ENCODE measurements around the gene DHRS13.
A peak's percentile ranks its signal among the peaks of the same experiment; 100 is the strongest.
"Not testable (repeated sequence)": the region's sequence is repeated elsewhere in the genome, so short reads cannot be mapped to it uniquely, and the experiment has no call there.

The DHRS13 gene

GRCh38 chr17:28911411-28912045 is 8.6 kb upstream of the DHRS13 start:
- no peak overlapping the region for H3K4me3 ChIP-seq (ENCODE audit: low read length)
- no peak overlapping the region for H3K4me2 ChIP-seq (ENCODE audit: low read length)
- H3K27me3 ChIP-seq (ENCODE audit: control insufficient read depth, insufficient read depth, low read length), result no peaks in the 10 kb centered on the region
- H3K9ac ChIP-seq (ENCODE audit: low read depth, low read length), result no peak overlapping the region
- H3K9me3 ChIP-seq (replicated peaks; ENCODE audit: low read length), result no peaks in the 10 kb centered on the region
- H3K4me1 ChIP-seq (ENCODE audit: control insufficient read depth, insufficient read depth, low read length), result peaks cover 9% of the 10 kb centered on the region
- H3K36me3 ChIP-seq (ENCODE audit: insufficient read depth, low read length), result peaks cover 91% of the 10 kb centered on the region

GRCh38 chr17:28910534-28910933 is 7.7 kb upstream of the DHRS13 start:
- Histone ChIP-seq H3K4me1 (ENCODE audit: control insufficient read depth, insufficient read depth, low read length) (peaks cover 9% of the 10 kb centered on the region), H3K27me3 (ENCODE audit: control insufficient read depth, insufficient read depth, low read length) (no peaks in the 10 kb centered on the region), H3K4me3 (ENCODE audit: low read length) (no peak overlapping the region), H3K9me3 (replicated peaks; ENCODE audit: low read length) (no peaks in the 10 kb centered on the region), H3K4me2 (ENCODE audit: low read length) (no peak overlapping the region), H3K9ac (ENCODE audit: low read depth, low read length) (no peak overlapping the region), H3K36me3 (ENCODE audit: insufficient read depth, low read length) (peaks cover 92% of the 10 kb centered on the region)

GRCh38 chr17:28908640-28909167 is 5.8 kb upstream of the DHRS13 start:
- H3K4me2 ChIP-seq (ENCODE audit: low read length), result no peak overlapping the region
- H3K27me3 ChIP-seq (ENCODE audit: control insufficient read depth, insufficient read depth, low read length), result no peaks in the 10 kb centered on the region
- no peak overlapping the region for H3K9ac ChIP-seq (ENCODE audit: low read depth, low read length)
- peaks cover 81% of the 10 kb centered on the region for H3K36me3 ChIP-seq (ENCODE audit: insufficient read depth, low read length)
- no peak overlapping the region for H3K4me3 ChIP-seq (ENCODE audit: low read length)
- no peaks in the 10 kb centered on the region for H3K9me3 ChIP-seq (replicated peaks; ENCODE audit: low read length)
- H3K4me1 ChIP-seq (ENCODE audit: control insufficient read depth, insufficient read depth, low read length), result peaks cover 9% of the 10 kb centered on the region

- no peaks in the 10 kb centered on the region for H3K27me3 ChIP-seq (ENCODE audit: control insufficient read depth, insufficient read depth, low read length)
- H3K4me2 ChIP-seq (ENCODE audit: low read length), result no peak overlapping the region
- H3K36me3 ChIP-seq (ENCODE audit: insufficient read depth, low read length), result peaks cover 73% of the 10 kb centered on the region
- H3K9me3 ChIP-seq (replicated peaks; ENCODE audit: low read length), result no peaks in the 10 kb centered on the region
- no peak overlapping the region for H3K9ac ChIP-seq (ENCODE audit: low read depth, low read length)
- H3K4me3 ChIP-seq (ENCODE audit: low read length), result no peak overlapping the region
- peaks cover 14% of the 10 kb centered on the region for H3K4me1 ChIP-seq (ENCODE audit: control insufficient read depth, insufficient read depth, low read length)
Observed at GRCh38 chr17:28907709-28908475, 5.0 kb upstream of the DHRS13 start.

- no peak overlapping the region for H3K4me2 ChIP-seq (ENCODE audit: low read length)
- no peak overlapping the region for H3K9ac ChIP-seq (ENCODE audit: low read depth, low read length)
- no peaks in the 10 kb centered on the region for H3K27me3 ChIP-seq (ENCODE audit: control insufficient read depth, insufficient read depth, low read length)
- no peaks in the 10 kb centered on the region for H3K9me3 ChIP-seq (replicated peaks; ENCODE audit: low read length)
- no peak overlapping the region for H3K4me3 ChIP-seq (ENCODE audit: low read length)
- H3K36me3 ChIP-seq (ENCODE audit: insufficient read depth, low read length), result peaks cover 63% of the 10 kb centered on the region
- H3K4me1 ChIP-seq (ENCODE audit: control insufficient read depth, insufficient read depth, low read length), result peaks cover 14% of the 10 kb centered on the region
Observed at GRCh38 chr17:28906706-28907438, 4.0 kb upstream of the DHRS13 start.

- Histone ChIP-seq H3K36me3 (ENCODE audit: insufficient read depth, low read length) (peaks cover 57% of the 10 kb centered on the region), H3K4me3 (ENCODE audit: low read length) (no peak overlapping the region), H3K27me3 (ENCODE audit: control insufficient read depth, insufficient read depth, low read length) (no peaks in the 10 kb centered on the region), H3K9me3 (replicated peaks; ENCODE audit: low read length) (no peaks in the 10 kb centered on the region), H3K9ac (ENCODE audit: low read depth, low read length) (no peak overlapping the region), H3K4me1 (ENCODE audit: control insufficient read depth, insufficient read depth, low read length) (peaks cover 14% of the 10 kb centered on the region), H3K4me2 (ENCODE audit: low read length) (no peak overlapping the region)
Observed at GRCh38 chr17:28906276-28906675, 3.4 kb upstream of the DHRS13 start.

GRCh38 chr17:28904800-28905199 is 1.9 kb upstream of the DHRS13 start:
- H3K4me1 ChIP-seq (ENCODE audit: control insufficient read depth, insufficient read depth, low read length), result peaks cover 14% of the 10 kb centered on the region
- no peak overlapping the region for H3K4me2 ChIP-seq (ENCODE audit: low read length)
- no peak overlapping the region for H3K4me3 ChIP-seq (ENCODE audit: low read length)
- no peak overlapping the region for H3K9ac ChIP-seq (ENCODE audit: low read depth, low read length)
- H3K27me3 ChIP-seq (ENCODE audit: control insufficient read depth, insufficient read depth, low read length), result no peaks in the 10 kb centered on the region
- H3K36me3 ChIP-seq (ENCODE audit: insufficient read depth, low read length), result peaks cover 42% of the 10 kb centered on the region
- no peaks in the 10 kb centered on the region for H3K9me3 ChIP-seq (replicated peaks; ENCODE audit: low read length)

GRCh38 chr17:28903546-28903841 is 615 bp upstream of the DHRS13 start:
- not testable (repeated sequence) for H3K4me1 ChIP-seq (ENCODE audit: control insufficient read depth, insufficient read depth, low read length); H3K9me3 ChIP-seq (replicated peaks; ENCODE audit: low read length); H3K9ac ChIP-seq (ENCODE audit: low read depth, low read length); H3K4me3 ChIP-seq (ENCODE audit: low read length); H3K27me3 ChIP-seq (ENCODE audit: control insufficient read depth, insufficient read depth, low read length)
- peaks cover 32% of the 10 kb centered on the region for H3K36me3 ChIP-seq (ENCODE audit: insufficient read depth, low read length)
- peak overlapping the region; percentile 99 for H3K4me2 ChIP-seq (ENCODE audit: low read length)

- peaks cover 18% of the 10 kb centered on the region for H3K36me3 ChIP-seq (ENCODE audit: insufficient read depth, low read length)
- H3K4me3 ChIP-seq (ENCODE audit: low read length), result peak overlapping the region; percentile 82
- no peaks in the 10 kb centered on the region for H3K27me3 ChIP-seq (ENCODE audit: control insufficient read depth, insufficient read depth, low read length)
- peak overlapping the region; percentile 66 for H3K9ac ChIP-seq (ENCODE audit: low read depth, low read length)
- peaks cover 11% of the 10 kb centered on the region for H3K4me1 ChIP-seq (ENCODE audit: control insufficient read depth, insufficient read depth, low read length)
- H3K9me3 ChIP-seq (replicated peaks; ENCODE audit: low read length), result no peaks in the 10 kb centered on the region
- H3K4me2 ChIP-seq (ENCODE audit: low read length), result peak overlapping the region; percentile 99
Observed at GRCh38 chr17:28901866-28902818, 737 bp downstream of the DHRS13 start.

- Histone ChIP-seq H3K4me1 (ENCODE audit: control insufficient read depth, insufficient read depth, low read length) (peaks cover 17% of the 10 kb centered on the region), H3K4me2 (ENCODE audit: low read length) (no peak overlapping the region), H3K4me3 (ENCODE audit: low read length) (no peak overlapping the region), H3K36me3 (ENCODE audit: insufficient read depth, low read length) (peaks cover 8% of the 10 kb centered on the region), H3K9me3 (replicated peaks; ENCODE audit: low read length) (no peaks in the 10 kb centered on the region), H3K27me3 (ENCODE audit: control insufficient read depth, insufficient read depth, low read length) (no peaks in the 10 kb centered on the region), H3K9ac (ENCODE audit: low read depth, low read length) (no peak overlapping the region)
Observed at GRCh38 chr17:28900986-28901726, 1.7 kb downstream of the DHRS13 start.

Measured in skeletal muscle satellite cell (primary cell).